Measurements from ENCODE around the gene EME2.
"Not testable (repeated sequence)": the region's sequence is repeated elsewhere in the genome, so short reads cannot be mapped to it uniquely, and the experiment has no call there.

GRCh38 chr16:1799263-1799662 lies 26.7 kb downstream of the EME2 start:
- not testable (repeated sequence) for TF ChIP-seq CTCF (IDR thresholded peaks at IDR 0.05; ENCODE audit: insufficient read depth, low read depth, low read length); EZH2 (IDR thresholded peaks at IDR 0.05; ENCODE audit: insufficient read depth, low read length)

Data from astrocyte (in vitro differentiated cells and primary cell).